GM18507 (cell line): Measurements from ENCODE around the gene SORCS3.

Experiments
- DNase-seq: peaks from one replicate; pipeline ENCODE4 v3.0.0; 2011; ENCODE audit warnings: low read depth; ENCODE audit not compliant: insufficient read length; ENCODE audit errors: extremely low spot score
- FAIRE-seq: peaks from 2 replicates; lab custom pipeline; 2011; peaks lifted over from hg19 to GRCh38; lab: Jason Lieb, UNC

Gene SORCS3

GRCh38 chr10:104811166-104811565 lies 170.1 kb downstream of the SORCS3 start:
- DNase-seq, result no peak
- no peak for FAIRE-seq

- FAIRE-seq (no peak), DNase-seq (no peak)
Measured at GRCh38 chr10:104816501-104816900, 175.4 kb downstream of the SORCS3 start.

GRCh38 chr10:104819731-104820130 lies 178.6 kb downstream of the SORCS3 start:
- FAIRE-seq (peak; percentile 53), DNase-seq (no peak)

GRCh38 chr10:104822088-104822487 lies 181.0 kb downstream of the SORCS3 start:
- DNase-seq (no peak), FAIRE-seq (no peak)

- DNase-seq, result no peak
- no peak for FAIRE-seq
Measured at GRCh38 chr10:104824380-104825006, 183.4 kb downstream of the SORCS3 start.

- DNase-seq (no peak), FAIRE-seq (no peak)
Measured at GRCh38 chr10:104831272-104831671, 190.2 kb downstream of the SORCS3 start.

- FAIRE-seq (no peak), DNase-seq (no peak)
Measured at GRCh38 chr10:104834580-104834979, 193.5 kb downstream of the SORCS3 start.

- FAIRE-seq (no peak), DNase-seq (no peak)
Measured at GRCh38 chr10:104835422-104835821, 194.3 kb downstream of the SORCS3 start.

GRCh38 chr10:104842704-104843103 lies 201.6 kb downstream of the SORCS3 start:
- DNase-seq (no peak), FAIRE-seq (no peak)

GRCh38 chr10:104844073-104844472 lies 203.0 kb downstream of the SORCS3 start:
- no peak for FAIRE-seq
- DNase-seq, result no peak

GRCh38 chr10:104850023-104850422 lies 208.9 kb downstream of the SORCS3 start:
- no peak for FAIRE-seq
- no peak for DNase-seq

- DNase-seq, result no peak
- no peak for FAIRE-seq
Measured at GRCh38 chr10:104867966-104868598, 227.0 kb downstream of the SORCS3 start.

- DNase-seq (no peak), FAIRE-seq (no peak)
Measured at GRCh38 chr10:104872691-104873090, 231.6 kb downstream of the SORCS3 start.

- FAIRE-seq, result no peak
- no peak for DNase-seq
Measured at GRCh38 chr10:104873161-104873560, 232.1 kb downstream of the SORCS3 start.

GRCh38 chr10:104875561-104875960 lies 234.5 kb downstream of the SORCS3 start:
- no peak for DNase-seq
- FAIRE-seq, result no peak

GRCh38 chr10:104880624-104881398 lies 239.7 kb downstream of the SORCS3 start:
- no peak for DNase-seq
- FAIRE-seq, result no peak

- DNase-seq, result no peak
Measured at GRCh38 chr10:104881740-104882139, 240.7 kb downstream of the SORCS3 start.

GRCh38 chr10:104892879-104893617 lies 252.0 kb downstream of the SORCS3 start:
- FAIRE-seq, result no peak
- DNase-seq, result no peak

More at GRCh38 chr10:104881740-104882139, 240.7 kb downstream of the SORCS3 start:
- FAIRE-seq, result no peak

- FAIRE-seq (no peak), DNase-seq (no peak)
Measured at GRCh38 chr10:104893701-104894100, 252.6 kb downstream of the SORCS3 start.

- FAIRE-seq (no peak), DNase-seq (no peak)
Measured at GRCh38 chr10:104894681-104895080, 253.6 kb downstream of the SORCS3 start.
